HG03521 (cell line): ENCODE measurements around the gene CEP295NL.
A peak's percentile ranks its signal among the peaks of the same experiment; 100 is the strongest.
"Not testable (repeated sequence)": the region's sequence is repeated elsewhere in the genome, so short reads cannot be mapped to it uniquely, and the experiment has no call there.

ENCODE experiments used
- ATAC-seq: cut with Tn5 transposase; IDR thresholded peaks from one replicate; pipeline ENCODE4 v1.9.1; 2021; ENCODE audit warnings: mild to moderate bottlenecking, moderate library complexity; ENCODE audit not compliant: unreplicated experiment

The CEP295NL gene

GRCh38 chr17:78867046-78867445 is 36.0 kb downstream of the CEP295NL start:
- ATAC-seq, result not testable (repeated sequence)

- ATAC-seq, result no peak
Observed at GRCh38 chr17:78865682-78866390, 37.2 kb downstream of the CEP295NL start.

- no peak for ATAC-seq
Observed at GRCh38 chr17:78864117-78864516, 38.9 kb downstream of the CEP295NL start.

GRCh38 chr17:78862073-78863023 is 40.7 kb downstream of the CEP295NL start:
- ATAC-seq, result no peak

GRCh38 chr17:78861229-78861628 is 41.8 kb downstream of the CEP295NL start:
- ATAC-seq, result no peak

- ATAC-seq, result no peak
Observed at GRCh38 chr17:78859051-78859450, 44.0 kb downstream of the CEP295NL start.

- no peak for ATAC-seq
Observed at GRCh38 chr17:78857266-78857665, 45.7 kb downstream of the CEP295NL start.

GRCh38 chr17:78855561-78856165 is 47.3 kb downstream of the CEP295NL start:
- no peak for ATAC-seq

GRCh38 chr17:78854508-78854907 is 48.5 kb downstream of the CEP295NL start:
- ATAC-seq, result no peak

GRCh38 chr17:78853926-78854394 is 49.0 kb downstream of the CEP295NL start:
- ATAC-seq, result no peak

GRCh38 chr17:78852709-78853121 is 50.3 kb downstream of the CEP295NL start:
- no peak for ATAC-seq

GRCh38 chr17:78849026-78849425 is 54.0 kb downstream of the CEP295NL start:
- ATAC-seq, result no peak

- no peak for ATAC-seq
Observed at GRCh38 chr17:78847052-78847451, 55.9 kb downstream of the CEP295NL start.

GRCh38 chr17:78844301-78845005 is 58.5 kb downstream of the CEP295NL start:
- ATAC-seq, result no peak

- no peak for ATAC-seq
Observed at GRCh38 chr17:78842881-78843565, 60.0 kb downstream of the CEP295NL start.

- ATAC-seq, result peak; percentile 88
Observed at GRCh38 chr17:78840780-78841611, 62.0 kb downstream of the CEP295NL start, which contains the start of gene USP36. USP36 (minus strand) TSS chr17:78840814; CDS start chr17:78836363, 4,451 bp downstream.
